CD14-positive monocyte (primary cell): ENCODE data around the gene ACACB. TPM values are rescaled to one million over a fixed set of nuclear protein-coding genes. Genes with fewer than 3 reads are reported as not detected.

Experiments
- DNase-seq, 3 donors: peaks; one replicate each; pipeline ENCODE4 v3.0.0-alpha.2; 2011 to 2022
- H2AFZ ChIP-seq: 2 replicates; pipeline ENCODE4 v1.6.0; 2012; ENCODE audit warnings: mild to moderate bottlenecking, low read depth, low read length, inconsistent platforms; ENCODE audit not compliant: insufficient read depth, poor library complexity, severe bottlenecking
- H3K27ac ChIP-seq, 2 donors: 1 replicate in 1 of 2; 2 replicates in 1 of 2; pipeline ENCODE4 v1.5.1; 2012 to 2013; ENCODE audit warnings: low read length in 2 of 2, control low read depth in 1 of 2, inconsistent platforms in 1 of 2, low read depth in 1 of 2, mild to moderate bottlenecking in 1 of 2
- H3K27me3 ChIP-seq, 2 donors: one replicate each; pipeline versions ENCODE4 v1.6.0 to v1.6.1; 2011 to 2013; ENCODE audit warnings: low read length in 2 of 2; ENCODE audit not compliant: control insufficient read depth in 2 of 2, insufficient read depth in 2 of 2
- H3K36me3 ChIP-seq, 2 donors: replicated peaks in 1 of 2; 1 replicate in 1 of 2; 2 replicates in 1 of 2; pipeline versions ENCODE4 v1.5.1 to v1.6.1; 2012 to 2013; ENCODE audit warnings: low read length in 2 of 2, control low read depth in 1 of 2, inconsistent platforms in 1 of 2, mild to moderate bottlenecking in 1 of 2; ENCODE audit not compliant: insufficient read depth in 2 of 2, control insufficient read depth in 1 of 2
- H3K4me1 ChIP-seq, 2 donors: 1 replicate in 1 of 2; 2 replicates in 1 of 2; pipeline versions ENCODE4 v1.5.1 to v1.6.1; 2012 to 2013; ENCODE audit warnings: low read length in 2 of 2, control low read depth in 1 of 2, inconsistent platforms in 1 of 2, mild to moderate bottlenecking in 1 of 2, moderate library complexity in 1 of 2; ENCODE audit not compliant: insufficient read depth in 2 of 2, control insufficient read depth in 1 of 2
- H3K4me2 ChIP-seq: replicated peaks from 2 replicates; pipeline ENCODE3; 2012; ENCODE audit warnings: low read length, moderate library complexity, mild to moderate bottlenecking; ENCODE audit not compliant: poor library complexity, severe bottlenecking; ENCODE audit errors: extremely low read depth
- H3K4me3 ChIP-seq, 3 experiments: fragments of 200-600 bp in 1 of 3; sonication (generic) in 1 of 3; replicated peaks in 1 of 3; 1 replicate in 2 of 3; 2 replicates in 1 of 3; pipeline ENCODE4 v1.5.1; 2011 to 2013; ENCODE audit warnings: low read length in 3 of 3, mild to moderate bottlenecking in 3 of 3, control low read depth in 2 of 3, low read depth in 2 of 3, inconsistent platforms in 1 of 3, moderate library complexity in 1 of 3
- H3K79me2 ChIP-seq: 2 replicates; pipeline ENCODE4 v1.6.0; 2012; ENCODE audit warnings: mild to moderate bottlenecking, control low read depth, inconsistent platforms, low read length, moderate library complexity; ENCODE audit not compliant: insufficient read depth
- H3K9ac ChIP-seq: 2 replicates; pipeline ENCODE4 v1.6.0; 2017; ENCODE audit warnings: low read length, mild to moderate bottlenecking; ENCODE audit not compliant: insufficient read depth, poor library complexity, severe bottlenecking
- H3K9me3 ChIP-seq, 2 donors: replicated peaks in 1 of 2; 1 replicate in 1 of 2; 2 replicates in 1 of 2; pipeline versions ENCODE4 v1.5.1 to v1.6.1; 2012 to 2013; ENCODE audit warnings: low read length in 2 of 2, control low read depth in 1 of 2; ENCODE audit not compliant: control insufficient read depth in 1 of 2, insufficient read depth in 1 of 2
- H4K20me1 ChIP-seq: 2 replicates; pipeline ENCODE4 v1.6.0; 2012; ENCODE audit warnings: mild to moderate bottlenecking, low read length, control low read depth, moderate library complexity; ENCODE audit not compliant: insufficient read depth
- H3K27ac Mint-ChIP-seq, 7 donors: one replicate each; pipeline ENCODE4 v1.8.0; 2020; ENCODE audit warnings: mild to moderate bottlenecking in 7 of 7, mixed read lengths in 7 of 7, moderate library complexity in 6 of 7, inconsistent platforms in 2 of 7
- H3K27me3 Mint-ChIP-seq, 3 donors: one replicate each; pipeline ENCODE4 v1.8.0; 2021 to 2022; ENCODE audit warnings: low read depth in 3 of 3, mild to moderate bottlenecking in 3 of 3, mixed read lengths in 3 of 3, moderate library complexity in 3 of 3, inconsistent platforms in 1 of 3
- H3K36me3 Mint-ChIP-seq, 2 donors: one replicate each; pipeline ENCODE4 v1.8.0; 2020; ENCODE audit warnings: mixed read lengths in 2 of 2, inconsistent platforms in 1 of 2, mild to moderate bottlenecking in 1 of 2
- H3K4me1 Mint-ChIP-seq: one replicate; pipeline ENCODE4 v1.8.0; 2020; ENCODE audit warnings: mild to moderate bottlenecking, mixed read lengths
- H3K4me3 Mint-ChIP-seq, 2 donors: one replicate each; pipeline ENCODE4 v1.8.0; 2020; ENCODE audit warnings: mild to moderate bottlenecking in 2 of 2, mixed read lengths in 2 of 2, moderate library complexity in 1 of 2
- H3K9me3 Mint-ChIP-seq, 7 donors: one replicate each; pipeline ENCODE4 v1.8.0; 2020 to 2022; ENCODE audit warnings: mixed read lengths in 7 of 7, mild to moderate bottlenecking in 6 of 7, moderate library complexity in 6 of 7, inconsistent platforms in 2 of 7
- CTCF ChIP-seq: fragments of 200-600 bp; IDR thresholded peaks from one replicate; pipeline ENCODE4 v1.8.0; 2022; ENCODE audit warnings: antibody characterized with exemption, mild to moderate bottlenecking
- WGBS: methylation state at CpG from one replicate; pipeline ENCODE4 v1.1.5; 2013; ENCODE audit warnings: missing lambda C conversion rate; ENCODE audit not compliant: insufficient coverage; 5-methylcytosine and 5-hydroxymethylcytosine counted together
- intact Hi-C, 2 donors: fragments of 100-400 bp; cut with micrococcal nuclease; formaldehyde crosslinking; loops; one replicate each; pipeline versions ENCODE4 v1.15.0 to v1.15.1; 2023
- polyA plus RNA-seq, 3 donors: library from polyadenylated mRNA; depleted of rRNA in 1 of 3; unstranded in 2 of 3; stranded (reverse) in 1 of 3; fragments of 300-500 nt in 2 of 3; fragments of >200 nt in 1 of 3; fragmentation: Illumina TruSeq in 2 of 3; gene quantifications; 1 replicate in 2 of 3; 2 replicates in 1 of 3; pipeline ENCODE4 v1.2.3, GENCODE V29; 2012 to 2021

The ACACB gene
- polyA plus RNA-seq, 3 donors: 0.14 to 5.0 (median 1.9) TPM

- no peaks in the 10 kb centered on the region for H3K36me3 ChIP-seq
- no peaks in the 10 kb centered on the region for H3K4me1 Mint-ChIP-seq
- peaks cover 6 to 11% (median 8%) of the 10 kb centered on the region in 7 donors for H3K9me3 Mint-ChIP-seq
Observed at GRCh38 chr12:109258201-109258600, 141.8 kb downstream of the ACACB start.

GRCh38 chr12:109258607-109259544 is 142.5 kb downstream of the ACACB start:
- peaks cover 0 to 2% (median 0%) of the 10 kb centered on the region in 3 donors for H3K27me3 Mint-ChIP-seq
- no peak overlapping the region for H3K9ac ChIP-seq
- H2AFZ ChIP-seq: no peak overlapping the region
- H3K36me3 ChIP-seq: no peaks in the 10 kb centered on the region
- 88% methylated on average over 13 of the region's 16 CpGs for WGBS
- no peaks in the 10 kb centered on the region for H3K4me1 Mint-ChIP-seq
- no peak overlapping the region for H3K27ac Mint-ChIP-seq
- intact Hi-C loops: no loop called here
- H3K9me3 ChIP-seq: peaks cover 3 to 6% of the 10 kb centered on the region in 2 donors
- H3K4me3 ChIP-seq: no peak overlapping the region
- peaks cover under 1 to 6% (median 4%) of the 10 kb centered on the region in 7 donors for H3K9me3 Mint-ChIP-seq
- H3K4me3 Mint-ChIP-seq: no peak overlapping the region
- H3K4me1 ChIP-seq: no peaks in the 10 kb centered on the region
- no peaks in the 10 kb centered on the region for H3K27me3 ChIP-seq
- peaks cover 2 to 12% of the 10 kb centered on the region in 2 donors for H3K36me3 Mint-ChIP-seq
- H3K4me2 ChIP-seq: no peak overlapping the region
- H3K79me2 ChIP-seq: no peaks in the 10 kb centered on the region
- TF ChIP-seq CTCF: no peak
- H4K20me1 ChIP-seq: no peaks in the 10 kb centered on the region
- no peak for DNase-seq
- no peak overlapping the region for H3K27ac ChIP-seq

More at GRCh38 chr12:109258201-109258600, 141.8 kb downstream of the ACACB start:
- no peak overlapping the region for H3K4me3 ChIP-seq
- H2AFZ ChIP-seq: no peak overlapping the region
- Mint-ChIP-seq H3K27ac (no peak overlapping the region), H3K36me3 (peaks cover 4 to 18% of the 10 kb centered on the region in 2 donors), H3K4me3 (no peak overlapping the region), H3K27me3 (peaks cover 0 to 3% (median 0%) of the 10 kb centered on the region in 3 donors)
- peaks cover 9% of the 10 kb centered on the region in 2 donors for H3K9me3 ChIP-seq
- no peak overlapping the region for H3K4me2 ChIP-seq
- no peak for TF ChIP-seq CTCF
- intact Hi-C loops: no loop called here
- H3K79me2 ChIP-seq: no peaks in the 10 kb centered on the region
- H3K27me3 ChIP-seq: no peaks in the 10 kb centered on the region
- no peak overlapping the region for H3K9ac ChIP-seq
- 92% methylated on average over 6 of the region's 6 CpGs for WGBS
- DNase-seq: no peak
- H3K27ac ChIP-seq: no peak overlapping the region
- no peaks in the 10 kb centered on the region for H3K4me1 ChIP-seq
- no peaks in the 10 kb centered on the region for H4K20me1 ChIP-seq
